Loucy (cell line): Measurements from ENCODE around the gene VAV1.

ENCODE experiments used
- H2AFZ ChIP-seq: fragments of 200-600 bp; sonication (generic); 2 replicates; pipeline ENCODE4 v1.6.0; 2016; ENCODE audit warnings: antibody characterized with exemption, mild to moderate bottlenecking, low read length, moderate library complexity
- H3F3A ChIP-seq: fragments of 200-600 bp; 2 replicates; pipeline ENCODE4 v1.6.0; 2016; ENCODE audit warnings: antibody characterized with exemption, low read depth, mild to moderate bottlenecking
- H3K27me3 ChIP-seq: fragments of 200-600 bp; sonication (generic); 2 replicates; pipeline ENCODE4 v1.6.1; 2014; ENCODE audit warnings: low read length, mild to moderate bottlenecking; ENCODE audit not compliant: insufficient read depth, poor library complexity, severe bottlenecking
- H3K36me3 ChIP-seq: fragments of 200-600 bp; sonication (generic); 2 replicates; pipeline ENCODE4 v1.6.1; 2016; ENCODE audit warnings: low read length; ENCODE audit not compliant: insufficient read depth
- H3K4me1 ChIP-seq: fragments of 200-600 bp; sonication (generic); 2 replicates; pipeline ENCODE4 v1.5.1; 2014; ENCODE audit warnings: low read length, mild to moderate bottlenecking; ENCODE audit not compliant: insufficient read depth, poor library complexity, severe bottlenecking
- H3K4me2 ChIP-seq: fragments of 200-600 bp; sonication (generic); 2 replicates; pipeline ENCODE4 v1.6.0; 2014; ENCODE audit warnings: antibody characterized with exemption, low read length, low read depth, mild to moderate bottlenecking; ENCODE audit not compliant: poor library complexity, severe bottlenecking
- H3K4me3 ChIP-seq: fragments of 200-600 bp; sonication (generic); 2 replicates; pipeline ENCODE4 v1.5.1; 2014; ENCODE audit warnings: low read length, mild to moderate bottlenecking, mixed read lengths; ENCODE audit not compliant: poor library complexity, severe bottlenecking
- H3K79me2 ChIP-seq: fragments of 200-600 bp; sonication (generic); 2 replicates; pipeline ENCODE4 v1.6.1; 2014; ENCODE audit warnings: low read length; ENCODE audit not compliant: insufficient read depth
- H3K9ac ChIP-seq: fragments of 200-600 bp; sonication (generic); 2 replicates; pipeline ENCODE4 v1.6.0; 2014; ENCODE audit warnings: mild to moderate bottlenecking, low read depth, low read length, moderate library complexity; ENCODE audit not compliant: poor library complexity, severe bottlenecking
- H3K9me2 ChIP-seq: fragments of 200-600 bp; sonication (generic); replicated peaks from 2 replicates; pipeline ENCODE4 v1.6.1; 2016; ENCODE audit warnings: low read depth, low read length, mixed read lengths
- H3K9me3 ChIP-seq: fragments of 200-600 bp; sonication (generic); 2 replicates; pipeline ENCODE4 v1.6.1; 2014; ENCODE audit warnings: mild to moderate bottlenecking, antibody characterized with exemption, low read length, low read depth; ENCODE audit not compliant: insufficient read depth
- H4K20me1 ChIP-seq: fragments of 200-600 bp; sonication (generic); 2 replicates; pipeline ENCODE4 v1.6.0; 2014; ENCODE audit warnings: antibody characterized with exemption, low read length, mild to moderate bottlenecking; ENCODE audit not compliant: insufficient read depth, poor library complexity, severe bottlenecking
- CTCF ChIP-seq: fragments of 200-600 bp; sonication (generic); conservative IDR thresholded peaks from 2 replicates; pipeline ENCODE4 v1.5.1; 2014; ENCODE audit warnings: mild to moderate bottlenecking, antibody characterized with exemption, low read length
- EZH2phosphoT487 ChIP-seq: fragments of 200-600 bp; IDR thresholded peaks from 2 replicates; pipeline ENCODE4 v1.6.1; 2018; ENCODE audit warnings: antibody characterized with exemption, mild to moderate bottlenecking, moderate library complexity, borderline replicate concordance

Gene VAV1

GRCh38 chr19:6806488-6806887 lies 34.0 kb downstream of the VAV1 start:
- H3K36me3 ChIP-seq = peaks cover 18% of the 10 kb centered on the region; the same call in 1 of the 2 replicates

GRCh38 chr19:6807291-6807690 lies 34.8 kb downstream of the VAV1 start:
- H3F3A ChIP-seq = peaks cover 4% of the 10 kb centered on the region; the same call in 1 of the 2 replicates
- no peaks in the 10 kb centered on the region for H3K27me3 ChIP-seq
- H3K4me1 ChIP-seq = peaks cover 15% of the 10 kb centered on the region
- TF ChIP-seq CTCF = no peak
- no peak for TF ChIP-seq EZH2phosphoT487
- peaks cover 94% of the 10 kb centered on the region for H3K79me2 ChIP-seq
- peaks cover 41% of the 10 kb centered on the region for H4K20me1 ChIP-seq
- H3K9me3 ChIP-seq = no peaks in the 10 kb centered on the region
- H3K4me3 ChIP-seq = no peak overlapping the region
- no peak overlapping the region for H3K9ac ChIP-seq
- no peak overlapping the region for H3K4me2 ChIP-seq
- H3K9me2 ChIP-seq = no peaks in the 10 kb centered on the region
- H2AFZ ChIP-seq = no peak overlapping the region
- peaks cover 25% of the 10 kb centered on the region; the same call in 1 of the 2 replicates for H3K36me3 ChIP-seq

More at GRCh38 chr19:6806488-6806887, 34.0 kb downstream of the VAV1 start:
- Histone ChIP-seq H4K20me1 (peaks cover 35% of the 10 kb centered on the region), H3F3A (peaks cover 4% of the 10 kb centered on the region; the same call in 1 of the 2 replicates), H3K27me3 (no peaks in the 10 kb centered on the region), H3K79me2 (peaks cover 86% of the 10 kb centered on the region), H3K9me3 (no peaks in the 10 kb centered on the region), H3K4me2 (no peak overlapping the region), H3K4me1 (peaks cover 15% of the 10 kb centered on the region), H3K9me2 (no peaks in the 10 kb centered on the region), H3K9ac (no peak overlapping the region), H3K4me3 (no peak overlapping the region), H2AFZ (no peak overlapping the region)
- TF ChIP-seq CTCF (no peak), EZH2phosphoT487 (no peak)

- peaks cover 97% of the 10 kb centered on the region for H3K79me2 ChIP-seq
- peaks cover 48% of the 10 kb centered on the region for H4K20me1 ChIP-seq
- no peaks in the 10 kb centered on the region for H3K9me2 ChIP-seq
- H2AFZ ChIP-seq = no peak overlapping the region
- no peaks in the 10 kb centered on the region for H3F3A ChIP-seq
- TF ChIP-seq EZH2phosphoT487 (no peak), CTCF (no peak)
- H3K9me3 ChIP-seq = no peaks in the 10 kb centered on the region
- peaks cover 31% of the 10 kb centered on the region; the same call in 1 of the 2 replicates for H3K36me3 ChIP-seq
- no peaks in the 10 kb centered on the region for H3K27me3 ChIP-seq
- no peak overlapping the region for H3K4me3 ChIP-seq
- peaks cover 10% of the 10 kb centered on the region for H3K4me1 ChIP-seq
- no peak overlapping the region for H3K4me2 ChIP-seq
- H3K9ac ChIP-seq = no peak overlapping the region
Measured at GRCh38 chr19:6808494-6808893, 36.0 kb downstream of the VAV1 start.
